H9 (cell line): ENCODE measurements around the gene ZBTB20. TPM values are rescaled to one million over a fixed set of nuclear protein-coding genes. Genes with fewer than 3 reads are reported as not detected.

Source experiments
- DNase-seq: peaks from one replicate; pipeline ENCODE4 v3.0.0-alpha.2; 2017
- H2AFZ ChIP-seq: one replicate; pipeline ENCODE4 v1.6.1; 2013; ENCODE audit warnings: mild to moderate bottlenecking, low read length, control low read depth, moderate library complexity
- H2AK5ac ChIP-seq: 2 replicates; pipeline ENCODE4 v1.6.1; 2013; ENCODE audit warnings: low read length, control low read depth, mixed read lengths; ENCODE audit not compliant: insufficient read length
- H2BK120ac ChIP-seq: one replicate; pipeline ENCODE4 v1.6.1; 2013; ENCODE audit warnings: low read depth, mild to moderate bottlenecking, low read length, control low read depth, inconsistent platforms; ENCODE audit not compliant: poor library complexity, severe bottlenecking
- H2BK12ac ChIP-seq: 2 replicates; pipeline ENCODE4 v1.6.1; 2013; ENCODE audit warnings: low read length, control low read depth, mixed read lengths, low read depth; ENCODE audit not compliant: insufficient read length
- H2BK15ac ChIP-seq: 2 replicates; pipeline ENCODE4 v1.6.1; 2013; ENCODE audit warnings: low read depth, low read length, control low read depth
- H2BK20ac ChIP-seq: one replicate; pipeline ENCODE4 v1.6.1; 2013; ENCODE audit warnings: low read depth, mild to moderate bottlenecking, low read length, control low read depth, inconsistent platforms; ENCODE audit not compliant: poor library complexity, severe bottlenecking
- H2BK5ac ChIP-seq: 2 replicates; pipeline ENCODE4 v1.6.1; 2013; ENCODE audit warnings: low read length, control low read depth, mixed read lengths; ENCODE audit not compliant: insufficient read length
- H3K14ac ChIP-seq: 2 replicates; pipeline ENCODE4 v1.6.1; 2013; ENCODE audit warnings: low read length, control low read depth; ENCODE audit not compliant: insufficient read depth
- H3K18ac ChIP-seq: 2 replicates; pipeline ENCODE4 v1.6.1; 2013; ENCODE audit warnings: low read depth, mild to moderate bottlenecking, mixed read lengths, low read length, control low read depth; ENCODE audit not compliant: insufficient read length
- H3K23ac ChIP-seq: 2 replicates; pipeline ENCODE4 v1.6.1; 2013; ENCODE audit warnings: low read length, control low read depth, mixed read lengths, low read depth; ENCODE audit not compliant: insufficient read length
- H3K23me2 ChIP-seq: 2 replicates; pipeline ENCODE4 v1.6.1; 2013; ENCODE audit warnings: low read depth, mild to moderate bottlenecking, mixed read lengths, low read length, control low read depth; ENCODE audit not compliant: insufficient read length, poor library complexity, severe bottlenecking
- H3K27ac ChIP-seq: 2 replicates; pipeline ENCODE4 v1.5.1; 2013; ENCODE audit warnings: low read length, control low read depth, mixed read lengths, low read depth; ENCODE audit not compliant: insufficient read length
- H3K27me3 ChIP-seq: 2 replicates; pipeline ENCODE4 v1.6.1; 2013; ENCODE audit warnings: low read length, control low read depth, inconsistent platforms; ENCODE audit not compliant: insufficient read depth
- H3K4ac ChIP-seq: 2 replicates; pipeline ENCODE4 v1.6.1; 2013; ENCODE audit warnings: low read depth, mild to moderate bottlenecking, control low read depth, inconsistent platforms, low read length, moderate library complexity
- H3K4me1 ChIP-seq: 2 replicates; pipeline ENCODE4 v1.6.1; 2013; ENCODE audit warnings: low read length, control low read depth, inconsistent platforms; ENCODE audit not compliant: insufficient read depth
- H3K4me2 ChIP-seq: 2 replicates; pipeline ENCODE4 v1.6.1; 2013; ENCODE audit warnings: low read length, control low read depth, mixed read lengths; ENCODE audit not compliant: insufficient read length, insufficient read depth
- H3K56ac ChIP-seq: 2 replicates; pipeline ENCODE4 v1.6.1; 2013; ENCODE audit warnings: low read depth, mild to moderate bottlenecking, mixed read lengths, low read length, control low read depth; ENCODE audit not compliant: insufficient read length
- H3K79me1 ChIP-seq: 2 replicates; pipeline ENCODE4 v1.6.1; 2013; ENCODE audit warnings: low read depth, mild to moderate bottlenecking, moderate library complexity, low read length, control low read depth, inconsistent platforms; ENCODE audit not compliant: insufficient read depth, poor library complexity, severe bottlenecking
- H3K79me2 ChIP-seq: 2 replicates; pipeline ENCODE4 v1.6.1; 2013; ENCODE audit warnings: low read length, control low read depth, inconsistent platforms; ENCODE audit not compliant: insufficient read depth
- H3K9ac ChIP-seq: 2 replicates; pipeline ENCODE4 v1.6.1; 2013; ENCODE audit warnings: low read length, control low read depth, mixed read lengths; ENCODE audit not compliant: insufficient read length; ENCODE audit errors: extremely low read depth
- H3K9me3 ChIP-seq: one replicate; pipeline ENCODE4 v1.6.1; 2013; ENCODE audit warnings: low read depth, low read length, inconsistent platforms; ENCODE audit not compliant: control insufficient read depth
- H3T11ph ChIP-seq: one replicate; pipeline ENCODE4 v1.6.1; 2013; ENCODE audit warnings: mild to moderate bottlenecking, low read length, control low read depth, inconsistent platforms
- H4K20me1 ChIP-seq: one replicate; pipeline ENCODE4 v1.6.1; 2013; ENCODE audit not compliant: control insufficient read depth, insufficient read length, insufficient read depth
- H4K5ac ChIP-seq: 2 replicates; pipeline ENCODE4 v1.6.1; 2013; ENCODE audit warnings: low read depth, mild to moderate bottlenecking, mixed read lengths, low read length, control low read depth; ENCODE audit not compliant: insufficient read length
- H4K8ac ChIP-seq: replicated peaks from 2 replicates; pipeline ENCODE4 v1.6.1; 2013; ENCODE audit warnings: low read length, control low read depth, mixed read lengths, low read depth; ENCODE audit not compliant: insufficient read length
- H4K91ac ChIP-seq: 2 replicates; pipeline ENCODE4 v1.6.1; 2013; ENCODE audit warnings: low read depth, mild to moderate bottlenecking, moderate library complexity, mixed read lengths, low read length, control low read depth; ENCODE audit not compliant: insufficient read length
- H3K27ac Mint-ChIP-seq, 3 experiments: 2 replicates in 2 of 3; 3 replicates in 1 of 3; pipeline ENCODE4 v1.8.0; 2020 to 2021; ENCODE audit warnings: mixed read lengths in 3 of 3, mild to moderate bottlenecking in 1 of 3, moderate library complexity in 1 of 3
- H3K27me3 Mint-ChIP-seq: 2 replicates; pipeline ENCODE4 v1.8.0; 2021; ENCODE audit warnings: low read depth, mild to moderate bottlenecking, moderate library complexity, mixed read lengths
- H3K36me3 Mint-ChIP-seq, 3 experiments: 2 replicates in 2 of 3; 3 replicates in 1 of 3; pipeline ENCODE4 v1.8.0; 2020 to 2021; ENCODE audit warnings: low read depth in 3 of 3, mixed read lengths in 3 of 3; ENCODE audit not compliant: insufficient read depth in 1 of 3
- H3K4me1 Mint-ChIP-seq, 2 experiments: 2 replicates each; pipeline ENCODE4 v1.8.0; 2020; ENCODE audit warnings: mixed read lengths in 2 of 2
- H3K4me3 Mint-ChIP-seq, 2 experiments: 2 replicates in 1 of 2; 3 replicates in 1 of 2; pipeline ENCODE4 v1.8.0; 2020 to 2021; ENCODE audit warnings: mild to moderate bottlenecking in 2 of 2, mixed read lengths in 2 of 2, moderate library complexity in 1 of 2
- H3K9me3 Mint-ChIP-seq, 2 experiments: 2 replicates in 1 of 2; 3 replicates in 1 of 2; pipeline ENCODE4 v1.8.0; 2020; ENCODE audit warnings: mild to moderate bottlenecking in 2 of 2, mixed read lengths in 2 of 2, moderate library complexity in 1 of 2
- WGBS: extraction: QIAGEN DNeasy Blood & Tissue Kit; methylation state at CpG from one replicate; pipeline ENCODE4 v1.1.7; 2013; ENCODE audit warnings: missing lambda C conversion rate, low lambda C conversion rate, mixed read lengths; ENCODE audit not compliant: insufficient read length; ENCODE audit errors: extremely low coverage; 5-methylcytosine and 5-hydroxymethylcytosine counted together
- total RNA-seq: library from RNA; stranded (reverse); gene quantifications from 2 replicates; pipeline ENCODE4 v1.2.1, GENCODE V29; 2021
- TF ChIP-seq, protein P1 (sequence below): fragments of 200-600 bp; sonication (generic); conservative IDR thresholded peaks from 3 replicates; pipeline ENCODE4 v1.8.0; 2021; ENCODE audit warnings: antibody characterized with exemption, mild to moderate bottlenecking

ZBTB20 gene
- total RNA-seq, 1 experiment from 2014 or later = 0.70 TPM

DNA sequence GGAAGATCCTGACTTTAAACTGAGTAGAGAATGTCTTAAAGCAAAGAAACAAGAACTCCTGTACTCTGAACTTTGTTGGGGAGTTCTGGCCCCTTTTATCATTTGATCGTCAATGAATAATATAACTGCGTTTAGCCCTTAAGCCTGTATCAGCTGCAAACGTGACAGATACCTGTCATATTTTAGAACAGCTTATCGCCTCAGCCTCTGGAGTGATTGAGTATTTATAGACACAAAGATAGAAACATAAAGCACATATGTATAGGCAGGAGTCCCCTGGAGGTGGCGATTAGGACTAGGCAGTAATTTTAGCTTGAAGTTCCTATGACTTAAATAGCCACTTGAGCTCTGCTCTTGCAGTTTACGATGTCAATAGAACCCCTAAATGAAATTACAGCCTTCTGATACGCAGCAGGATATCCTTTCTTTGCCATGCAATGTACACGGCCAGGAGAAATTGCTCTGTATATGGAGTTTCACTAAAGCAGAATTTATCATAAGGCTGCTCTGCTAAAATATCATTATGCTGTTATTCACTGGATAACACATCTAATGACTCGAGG is 531.5 kb downstream of the ZBTB20 start:
- H2BK12ac ChIP-seq = no peak overlapping the region
- H4K5ac ChIP-seq = no peak overlapping the region
- DNase-seq = no peak
- no peak overlapping the region for H2BK20ac ChIP-seq
- H2AFZ ChIP-seq = no peak overlapping the region
- no peaks in the 10 kb centered on the region for H3K9me3 ChIP-seq
- no peak overlapping the region for H2BK120ac ChIP-seq
- no peaks in the 10 kb centered on the region for H3K79me2 ChIP-seq
- H3K4ac ChIP-seq = no peak overlapping the region
- H3K23ac ChIP-seq = no peak overlapping the region
- H2AK5ac ChIP-seq = no peak overlapping the region
- H3K27ac ChIP-seq = no peak overlapping the region
- no peak overlapping the region for H3T11ph ChIP-seq
- no peak overlapping the region for H3K4me2 ChIP-seq
- no peak overlapping the region for H2BK15ac ChIP-seq
- TF ChIP-seq, protein P1, sequence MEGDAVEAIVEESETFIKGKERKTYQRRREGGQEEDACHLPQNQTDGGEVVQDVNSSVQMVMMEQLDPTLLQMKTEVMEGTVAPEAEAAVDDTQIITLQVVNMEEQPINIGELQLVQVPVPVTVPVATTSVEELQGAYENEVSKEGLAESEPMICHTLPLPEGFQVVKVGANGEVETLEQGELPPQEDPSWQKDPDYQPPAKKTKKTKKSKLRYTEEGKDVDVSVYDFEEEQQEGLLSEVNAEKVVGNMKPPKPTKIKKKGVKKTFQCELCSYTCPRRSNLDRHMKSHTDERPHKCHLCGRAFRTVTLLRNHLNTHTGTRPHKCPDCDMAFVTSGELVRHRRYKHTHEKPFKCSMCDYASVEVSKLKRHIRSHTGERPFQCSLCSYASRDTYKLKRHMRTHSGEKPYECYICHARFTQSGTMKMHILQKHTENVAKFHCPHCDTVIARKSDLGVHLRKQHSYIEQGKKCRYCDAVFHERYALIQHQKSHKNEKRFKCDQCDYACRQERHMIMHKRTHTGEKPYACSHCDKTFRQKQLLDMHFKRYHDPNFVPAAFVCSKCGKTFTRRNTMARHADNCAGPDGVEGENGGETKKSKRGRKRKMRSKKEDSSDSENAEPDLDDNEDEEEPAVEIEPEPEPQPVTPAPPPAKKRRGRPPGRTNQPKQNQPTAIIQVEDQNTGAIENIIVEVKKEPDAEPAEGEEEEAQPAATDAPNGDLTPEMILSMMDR = no peak
- H4K8ac ChIP-seq = no peak overlapping the region
- no peaks in the 10 kb centered on the region for H3K9me3 Mint-ChIP-seq
- H3K79me1 ChIP-seq = no peaks in the 10 kb centered on the region
- no peaks in the 10 kb centered on the region for H3K27me3 ChIP-seq
- H3K4me1 ChIP-seq = peaks cover 2% of the 10 kb centered on the region; the same call in 1 of the 2 replicates
- H4K20me1 ChIP-seq = no peaks in the 10 kb centered on the region
- no peak overlapping the region for H3K4me3 Mint-ChIP-seq
- no peak overlapping the region for H3K9ac ChIP-seq
- no peak overlapping the region for H3K27ac Mint-ChIP-seq
- H2BK5ac ChIP-seq = no peak overlapping the region
- no peaks in the 10 kb centered on the region for H3K23me2 ChIP-seq
- H3K14ac ChIP-seq = no peak overlapping the region
- no CpG with 5 or more reads among the region's 9 CpGs for WGBS
- no peaks in the 10 kb centered on the region for H3K27me3 Mint-ChIP-seq
- no peaks in the 10 kb centered on the region for H3K36me3 Mint-ChIP-seq
- H3K4me1 Mint-ChIP-seq = no peaks in the 10 kb centered on the region
- H3K56ac ChIP-seq = no peak overlapping the region
- H4K91ac ChIP-seq = no peak overlapping the region
- no peak overlapping the region for H3K18ac ChIP-seq
